NCI-H748 treated with DMSO at 0.1 percent for 48 hours (cell line): ENCODE results near the gene PTPRN2.

Experiments
- DNase-seq: peaks from one replicate; lab custom pipeline; 2025; lab: John Stamatoyannopoulos, UW

The PTPRN2 gene

DNA sequence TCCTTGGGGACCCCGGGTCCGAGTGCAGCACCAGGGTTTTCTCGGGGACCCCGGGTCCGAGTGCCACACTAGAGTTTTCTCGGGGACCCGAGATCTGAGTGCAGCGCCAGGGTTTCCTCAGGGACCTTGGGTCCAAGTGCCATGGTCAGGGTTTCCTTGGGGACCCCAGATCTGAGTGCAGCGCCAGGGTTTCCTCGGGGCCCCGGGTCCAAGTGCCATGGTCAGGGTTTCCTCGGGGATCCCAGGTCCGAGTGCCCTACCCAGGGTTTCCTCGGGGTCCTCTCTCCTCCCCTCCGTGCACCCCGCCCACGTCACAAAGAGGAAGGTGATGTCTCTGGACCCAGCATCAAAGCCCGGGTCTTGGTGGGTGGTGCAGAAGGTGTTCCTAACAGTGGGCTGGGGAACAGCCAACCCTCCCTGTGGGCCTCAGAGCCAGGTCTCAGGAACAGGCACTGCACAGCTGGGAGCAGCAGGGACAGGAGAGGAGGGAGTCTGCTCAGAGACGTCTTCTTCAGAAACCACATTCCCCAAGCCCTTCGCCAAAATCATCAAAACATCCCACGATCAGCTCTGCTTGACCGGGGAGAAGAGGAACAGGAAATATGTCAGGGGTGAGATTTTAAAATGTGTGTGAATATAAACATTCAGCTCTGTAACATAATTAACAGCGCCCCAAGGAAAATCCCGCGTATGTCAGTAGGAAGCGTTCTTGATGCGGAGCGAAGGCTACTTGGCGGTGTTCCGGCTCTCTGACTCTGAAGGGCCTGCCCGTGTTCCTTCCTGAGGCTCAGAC lies 710.1 kb downstream of the PTPRN2 start:
- no peak for DNase-seq

GRCh38 chr7:157876469-157877285 lies 710.9 kb downstream of the PTPRN2 start:
- DNase-seq = no peak

DNA sequence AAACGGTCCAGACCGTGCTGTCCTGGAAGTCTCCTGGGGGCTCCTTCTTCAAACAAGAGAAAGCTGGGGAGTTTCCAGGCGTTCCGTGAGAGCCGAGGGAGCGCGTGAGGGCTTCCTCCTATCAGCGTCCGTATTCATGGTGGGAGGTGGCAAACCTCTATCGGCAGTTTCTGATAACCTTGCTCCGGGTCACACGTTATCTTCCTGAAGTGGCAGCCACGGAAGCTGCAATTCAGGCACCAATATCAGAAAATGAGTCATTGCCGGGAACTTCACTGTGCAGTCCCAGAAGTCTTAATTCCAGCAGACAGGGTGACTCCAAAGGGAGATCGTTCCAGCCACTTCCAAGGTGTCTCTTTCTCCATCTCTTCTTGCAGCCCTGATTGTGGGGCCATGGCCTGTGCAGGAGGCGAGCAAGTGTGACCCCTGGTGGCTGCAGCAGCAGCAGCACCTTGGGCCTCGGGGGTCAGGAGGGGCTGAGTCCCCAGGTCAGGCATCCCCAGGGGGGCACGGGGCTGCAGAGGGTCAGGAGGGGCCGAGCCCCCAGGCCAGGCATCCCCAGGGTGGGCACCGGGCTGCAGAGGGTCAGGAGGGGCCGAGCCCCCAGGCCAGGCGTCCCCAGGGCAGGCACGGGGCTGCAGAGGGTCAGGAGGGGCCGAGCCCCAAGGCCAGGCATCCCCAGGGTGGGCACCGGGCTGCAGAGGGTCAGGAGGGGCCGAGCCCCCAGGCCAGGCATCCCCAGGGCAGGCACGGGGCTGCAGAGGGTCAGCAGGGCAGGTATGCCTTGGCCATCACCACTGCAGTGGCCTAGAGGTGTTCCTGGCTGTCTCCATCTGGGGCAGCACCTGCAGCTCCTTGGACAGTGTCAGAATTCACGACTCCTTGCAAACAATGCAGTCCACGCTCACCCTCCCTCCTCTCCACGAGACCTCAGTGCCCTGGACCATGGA lies 712.1 kb downstream of the PTPRN2 start:
- DNase-seq = no peak

- DNase-seq = no peak
Measured at GRCh38 chr7:157874870-157875229, 712.8 kb downstream of the PTPRN2 start.

GRCh38 chr7:157874208-157874816 lies 713.3 kb downstream of the PTPRN2 start:
- DNase-seq = no peak

DNA sequence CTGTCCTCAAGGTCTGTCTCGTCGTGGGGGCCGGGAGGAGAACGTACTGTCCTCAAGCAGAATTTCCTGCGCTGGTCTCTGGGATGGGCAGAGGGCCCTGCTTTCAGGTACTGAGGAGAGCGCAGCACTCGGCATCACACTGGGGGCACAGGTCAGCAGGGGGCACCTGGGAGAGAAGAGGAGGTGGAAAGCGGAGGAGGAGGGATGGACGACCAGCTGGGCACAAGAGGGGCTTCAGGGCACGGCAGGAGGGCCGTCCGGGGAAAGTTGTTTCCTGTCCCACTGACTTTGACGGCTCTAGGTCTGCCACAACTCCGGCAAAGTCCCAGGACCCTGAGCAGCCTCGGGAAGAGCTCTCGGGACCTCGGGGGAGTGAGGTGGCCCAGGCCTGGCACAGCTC lies 714.0 kb downstream of the PTPRN2 start:
- no peak for DNase-seq

- DNase-seq = no peak
Measured at GRCh38 chr7:157873181-157873580, 714.4 kb downstream of the PTPRN2 start.

DNA sequence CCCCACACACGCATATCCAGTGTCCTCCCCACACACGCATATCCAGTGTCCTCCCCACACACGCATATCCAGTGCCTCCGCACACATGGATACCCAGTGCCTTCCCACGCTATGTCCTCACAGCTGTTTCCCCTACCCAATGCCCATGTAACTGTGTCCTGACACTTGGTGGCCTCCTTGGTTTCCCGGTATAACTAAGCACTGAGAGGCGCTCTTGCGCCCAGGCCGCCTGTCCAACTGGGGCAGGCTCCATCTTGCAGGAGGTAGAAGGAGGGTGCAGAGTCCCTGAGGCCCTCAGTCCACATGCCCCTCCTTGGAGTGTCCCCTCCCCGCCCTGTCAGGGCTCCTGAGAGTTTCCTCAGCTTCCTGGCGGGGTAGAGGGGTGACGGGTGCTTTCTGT lies 715.2 kb downstream of the PTPRN2 start:
- DNase-seq = no peak

DNA sequence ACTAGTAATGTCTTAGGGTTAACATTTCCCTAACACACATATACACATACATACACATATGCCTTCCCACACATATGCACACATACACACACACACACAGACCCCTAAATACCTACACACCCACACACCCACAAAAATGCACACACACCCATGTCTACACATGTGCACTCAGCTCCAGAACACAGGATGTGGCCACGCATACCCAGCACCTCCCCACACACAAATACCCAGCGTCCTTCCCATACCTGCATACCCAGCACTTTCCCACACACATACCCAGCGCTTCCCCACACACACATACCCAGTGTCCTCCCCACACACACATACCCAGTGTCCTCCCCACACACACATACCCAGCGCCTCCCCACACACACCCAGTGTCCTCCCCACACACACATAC lies 715.9 kb downstream of the PTPRN2 start:
- DNase-seq = no peak

DNA sequence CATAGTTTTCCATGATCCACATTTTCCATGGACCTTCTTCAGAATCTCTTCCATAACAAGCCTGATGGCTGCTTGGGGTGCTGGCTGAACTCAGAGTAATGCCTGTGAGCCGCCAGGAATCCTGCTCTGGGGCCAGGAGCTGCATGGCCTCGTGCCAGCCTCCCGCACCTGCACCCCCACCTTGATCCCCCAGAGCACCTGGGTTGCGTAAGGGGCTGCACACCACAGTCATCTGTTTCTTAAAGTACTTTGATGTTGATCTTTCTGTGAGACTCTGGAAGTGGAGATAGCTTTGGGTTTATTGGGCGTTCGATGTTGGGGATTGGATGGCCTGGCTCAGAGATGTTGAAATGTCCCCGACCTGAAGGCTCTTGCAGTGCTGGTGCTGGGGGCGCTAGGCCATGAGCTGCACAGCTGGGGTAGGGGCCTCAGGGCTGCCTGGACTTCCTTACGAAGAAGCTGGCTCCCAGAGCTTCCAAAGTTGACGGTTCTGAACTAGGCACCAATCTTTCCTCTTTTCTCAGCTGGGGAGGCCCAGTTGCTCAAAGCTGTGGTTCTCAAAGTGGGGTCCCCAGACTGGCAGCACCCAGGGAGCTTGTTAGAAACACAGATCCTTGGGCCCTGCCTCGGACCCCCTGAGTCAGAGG lies 716.9 kb downstream of the PTPRN2 start:
- no peak for DNase-seq

- DNase-seq = no peak
Measured at GRCh38 chr7:157869793-157870192, 717.8 kb downstream of the PTPRN2 start.

DNA sequence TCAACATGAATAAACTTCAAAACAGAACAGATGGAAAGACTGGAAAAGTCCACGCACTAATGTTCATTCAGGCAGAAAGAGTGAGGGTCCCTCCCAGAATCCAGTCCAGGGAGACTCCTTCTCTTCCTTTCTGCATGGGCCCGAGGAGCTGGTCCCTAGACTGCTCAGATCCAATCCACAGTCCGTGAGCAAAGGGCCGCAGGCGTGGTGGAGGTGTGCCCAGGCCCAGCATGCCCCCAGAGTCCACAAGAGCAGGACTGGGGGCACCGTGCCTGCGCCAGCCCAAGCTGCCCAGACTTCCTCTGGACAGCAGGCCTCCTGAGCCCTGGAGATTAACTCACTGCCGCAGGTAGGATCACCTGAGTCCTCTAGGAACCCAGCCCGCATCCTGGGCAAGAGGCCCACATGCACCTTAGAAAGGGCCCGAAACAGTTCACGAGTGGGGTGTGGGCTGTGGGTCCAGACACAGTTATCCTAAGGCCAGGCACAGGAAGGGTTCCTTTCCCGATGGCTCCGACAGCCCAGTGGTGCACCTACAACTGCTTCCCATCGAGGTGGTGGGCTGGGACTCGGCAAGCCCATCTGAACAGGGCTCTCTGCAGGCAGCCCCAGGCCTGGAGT lies 719.8 kb downstream of the PTPRN2 start:
- no peak for DNase-seq

DNA sequence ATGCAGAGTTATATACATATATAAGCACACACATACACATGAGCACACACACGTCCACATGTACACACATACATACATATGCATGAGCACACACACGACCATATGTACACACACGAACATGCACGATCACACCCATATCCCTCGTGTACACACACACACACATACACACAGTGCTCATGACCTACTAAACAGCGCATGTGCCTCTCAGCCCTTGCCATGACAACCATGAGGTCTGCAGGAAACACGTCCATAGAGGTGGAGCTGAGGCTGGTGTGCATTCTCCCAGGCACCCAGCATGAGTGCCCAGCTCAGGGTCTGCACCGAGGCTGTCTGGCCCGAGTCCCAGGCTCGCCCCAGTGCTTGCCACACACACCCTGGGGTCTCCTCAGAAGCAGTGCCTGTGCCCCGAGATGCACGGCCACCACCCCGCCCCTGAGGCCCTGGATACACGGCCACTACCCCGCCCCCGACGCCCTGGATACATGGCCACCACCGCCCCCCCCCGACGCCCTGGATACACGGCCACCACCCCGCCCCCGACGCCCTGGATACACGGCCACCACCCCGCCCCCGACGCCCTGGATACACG lies 721.2 kb downstream of the PTPRN2 start:
- no peak for DNase-seq

DNA sequence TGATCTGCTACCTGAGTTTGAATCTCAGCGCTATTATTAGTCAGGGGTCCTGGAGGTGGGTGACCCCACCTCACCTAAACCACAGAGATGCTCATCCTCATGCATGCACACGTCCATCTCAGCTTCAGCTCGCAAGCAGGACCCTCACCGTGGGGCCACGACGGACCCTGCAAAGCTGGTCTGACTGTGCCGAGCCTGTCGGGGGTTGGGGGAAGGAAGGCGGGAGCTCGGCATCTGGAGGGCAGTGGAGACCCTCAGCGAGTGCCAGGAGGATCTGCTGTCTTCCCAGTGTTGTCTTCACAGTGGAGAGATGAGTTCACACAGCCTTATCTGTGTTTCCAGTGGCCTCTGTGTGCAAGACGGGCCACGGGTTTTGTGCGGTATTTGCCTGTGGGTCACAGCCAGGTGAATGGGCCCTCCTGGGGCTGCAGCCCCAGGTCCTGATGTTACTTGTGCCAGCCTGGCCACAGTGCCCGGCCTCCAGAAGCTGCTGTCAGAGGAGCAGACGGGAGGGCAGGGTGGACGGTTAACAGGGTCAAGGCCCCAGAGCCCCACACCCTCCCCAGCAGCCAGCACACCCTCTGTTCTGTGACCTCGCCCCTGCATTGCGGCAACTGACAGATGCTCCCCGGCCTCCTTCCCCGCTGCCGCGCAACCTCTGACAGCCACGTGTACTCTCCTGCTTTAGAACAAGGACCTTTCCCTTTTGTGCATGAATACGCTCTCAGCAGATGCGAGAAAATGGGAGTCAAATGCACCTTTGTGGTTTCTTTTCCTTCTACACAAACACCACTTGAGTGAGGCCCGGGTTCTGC lies 722.1 kb downstream of the PTPRN2 start:
- DNase-seq = no peak

- no peak for DNase-seq
Measured at GRCh38 chr7:157864911-157865310, 722.7 kb downstream of the PTPRN2 start.

GRCh38 chr7:157863906-157864810 lies 723.5 kb downstream of the PTPRN2 start:
- no peak for DNase-seq

DNA sequence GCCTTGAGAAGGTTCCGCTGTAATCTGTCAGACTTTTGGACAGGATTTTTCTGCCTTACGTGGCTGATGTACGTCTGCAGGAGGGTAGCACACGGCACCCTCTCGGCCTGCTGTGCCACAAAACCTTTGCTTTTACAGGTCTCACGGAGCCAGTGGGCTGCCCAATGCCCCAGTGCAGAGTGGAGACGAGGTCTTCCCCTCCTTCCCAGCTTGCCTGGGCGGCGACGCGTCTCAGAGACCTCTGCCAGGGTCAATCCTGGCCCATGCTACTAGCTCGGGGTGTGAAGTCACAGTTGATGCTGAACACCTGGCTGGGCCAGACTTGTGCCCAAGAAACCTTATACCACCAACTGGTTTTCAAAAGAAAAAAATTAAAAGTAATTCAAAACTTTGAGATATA lies 724.4 kb downstream of the PTPRN2 start:
- DNase-seq = no peak

DNA sequence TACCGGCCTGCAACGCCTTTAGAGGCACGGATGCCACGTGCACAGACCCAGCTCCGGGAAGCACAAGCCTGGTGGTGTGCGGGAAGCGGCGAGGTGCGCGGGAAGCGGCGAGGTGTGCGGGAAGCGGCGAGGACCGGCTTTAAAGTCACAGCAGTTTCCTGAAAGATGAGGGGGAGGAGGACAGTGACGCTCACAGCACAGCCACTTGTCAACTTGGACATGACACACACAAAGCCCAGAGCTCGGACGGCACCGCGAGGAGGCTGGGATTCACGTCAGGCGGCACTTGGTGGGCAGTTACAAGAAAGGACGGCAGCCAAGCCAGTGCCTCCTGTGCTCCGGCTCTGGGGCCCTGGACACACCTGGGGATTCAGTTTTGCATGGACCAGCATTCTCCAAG lies 724.9 kb downstream of the PTPRN2 start:
- DNase-seq = no peak

DNA sequence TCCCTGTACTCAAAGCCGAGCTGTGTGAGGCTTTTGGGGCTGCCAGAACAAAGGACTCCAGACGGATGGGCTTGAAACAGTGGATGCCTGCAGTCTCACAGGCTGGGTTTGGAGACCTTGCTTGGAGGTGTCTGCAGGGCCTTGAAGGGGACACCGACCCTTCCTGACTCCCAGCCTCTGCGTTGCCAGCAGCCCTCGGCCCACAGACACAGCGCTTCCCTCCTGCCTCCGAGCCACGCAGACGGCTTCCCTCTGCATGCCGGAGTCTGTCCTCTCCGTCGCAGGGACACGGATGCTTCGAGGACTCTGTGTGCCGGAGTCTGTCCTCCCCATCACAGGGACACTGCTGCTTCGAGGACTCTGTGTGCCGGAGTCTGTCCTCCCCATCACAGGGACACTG lies 726.1 kb downstream of the PTPRN2 start:
- no peak for DNase-seq
